ENCODE measurements around the gene PPIF. TPM values are rescaled to one million over a fixed set of nuclear protein-coding genes. Genes with fewer than 3 reads are reported as not detected.

The PPIF gene
- total RNA-seq, 2 donors from 2014 or later, result 20.4 to 23.9 TPM

DNA sequence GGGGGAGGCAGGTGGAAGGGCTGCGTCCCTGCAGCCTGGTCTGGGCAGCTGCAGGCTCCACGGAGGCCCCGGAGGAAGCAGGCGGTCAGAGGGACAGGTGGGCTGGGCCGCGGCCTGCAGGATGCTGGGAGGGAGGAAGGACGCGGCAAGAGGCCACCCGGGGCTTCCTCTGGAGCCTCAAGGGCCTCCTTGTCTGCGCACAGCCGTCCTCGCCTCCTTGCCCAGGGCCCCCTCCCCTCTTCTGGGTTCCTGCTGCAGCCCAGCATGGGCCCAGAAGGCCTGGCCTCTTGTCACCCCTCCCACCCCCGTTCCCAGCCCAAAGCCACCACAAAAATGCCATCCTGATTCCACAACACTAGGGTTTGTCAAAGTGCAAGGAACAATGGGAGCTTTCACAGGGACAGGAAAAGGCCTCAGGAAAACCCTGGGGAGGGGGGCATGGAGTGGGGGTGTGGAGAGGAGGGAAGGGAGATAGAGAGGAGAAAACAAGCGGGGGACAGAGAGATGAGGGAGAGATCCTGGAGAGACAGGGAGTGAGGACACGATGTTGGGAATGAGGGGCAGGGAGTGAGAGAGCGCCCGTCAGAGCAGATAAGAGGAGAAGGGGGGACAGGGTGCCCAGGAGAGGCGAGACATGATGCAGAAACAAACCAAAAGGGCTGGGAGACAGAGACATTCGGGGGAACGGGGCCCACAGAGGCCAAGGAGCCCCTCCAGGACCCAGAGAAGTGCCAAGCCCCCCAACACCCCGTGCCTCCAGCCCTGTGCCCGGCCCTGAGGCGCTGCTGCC is 56.4 kb downstream of the PPIF start:
- intact Hi-C loops (cut with DNase I), result loop anchor here in 1 of 2 donors (5.0 kb wide), 1 partner anchor 39 kb away; no protein-coding TSS in a partner anchor
- DNase-seq (ENCODE audit: low spot score), result peak; percentile 83

DNA sequence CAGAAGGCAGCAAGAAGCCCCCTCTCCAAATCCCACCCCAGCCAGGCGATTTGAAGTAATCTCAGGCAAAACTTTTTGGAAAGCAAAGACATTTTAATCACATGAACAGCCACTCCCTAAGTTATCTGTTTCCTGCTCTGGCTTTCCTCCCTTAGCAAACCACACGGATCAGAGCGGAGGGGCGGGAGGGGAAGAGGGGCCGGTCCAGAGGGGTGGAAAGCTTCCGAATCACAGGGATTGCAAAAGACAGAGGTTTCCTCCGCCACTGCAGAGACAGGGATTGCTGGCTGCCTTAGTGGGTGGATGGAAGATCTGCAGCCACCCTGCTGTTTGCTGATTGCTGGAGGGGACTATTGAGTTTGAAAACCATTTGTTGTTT is 57.0 kb downstream of the PPIF start:
- DNase-seq (ENCODE audit: low spot score), result peak; percentile 94
- intact Hi-C loops (cut with DNase I), result loop anchor here in 1 of 2 donors (5.0 kb wide), 1 partner anchor 38 kb away; no protein-coding TSS in a partner anchor

DNA sequence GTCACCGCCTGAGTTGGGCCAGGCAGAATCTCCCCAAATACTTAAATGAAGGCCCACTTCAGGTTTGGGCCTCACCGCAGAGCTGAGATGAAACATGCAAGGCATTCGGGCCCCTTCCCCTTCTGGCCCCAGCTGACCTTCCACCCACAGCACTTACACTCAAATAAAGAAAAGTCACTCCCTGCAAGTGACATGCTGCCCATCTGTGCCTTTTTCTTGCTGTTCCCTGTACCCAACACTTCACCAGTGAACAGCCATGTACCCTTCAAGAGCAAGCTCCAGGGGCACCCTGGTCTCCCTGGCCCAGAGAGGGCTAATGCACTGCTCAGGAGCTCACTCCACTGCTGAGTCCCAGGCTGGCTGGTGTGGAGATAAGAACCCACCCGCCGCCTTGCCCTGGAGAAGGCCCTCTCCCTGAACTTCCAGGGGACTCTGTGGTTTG is 57.4 kb downstream of the PPIF start:
- peak; percentile 72 for DNase-seq (ENCODE audit: low spot score)
- intact Hi-C loops (cut with DNase I), result loop anchor here in 1 of 2 donors (5.0 kb wide), 1 partner anchor 38 kb away; no protein-coding TSS in a partner anchor

Other genes starting within 250 kb of the PPIF start
- 100 to 1,000 TPM; 113 to 125 TPM for gene ZCCHC24, start 98.2 kb downstream of the PPIF start, total RNA-seq
- gene EIF5AL1, start 165.1 kb downstream of the PPIF start, total RNA-seq, result under 1 TPM; 0.19 to 0.37 TPM
- gene SFTPA2, start 212.9 kb downstream of the PPIF start, total RNA-seq, result 1 to 10 TPM in 1 of 2 donors, under 1 TPM in 1; 0.19 to 2.6 TPM

All from posterior vena cava (tissue), 2 donors.